GM19324 (cell line): Measurements from ENCODE around the gene OR4K2.
"Not testable (repeated sequence)": the region's sequence is repeated elsewhere in the genome, so short reads cannot be mapped to it uniquely, and the experiment has no call there.

Experiments
- ATAC-seq: cut with Tn5 transposase; IDR thresholded peaks from one replicate; pipeline ENCODE4 v1.9.1; 2021; ENCODE audit warnings: mild to moderate bottlenecking, moderate library complexity; ENCODE audit not compliant: unreplicated experiment, low FRiP score

The OR4K2 gene, protein sequence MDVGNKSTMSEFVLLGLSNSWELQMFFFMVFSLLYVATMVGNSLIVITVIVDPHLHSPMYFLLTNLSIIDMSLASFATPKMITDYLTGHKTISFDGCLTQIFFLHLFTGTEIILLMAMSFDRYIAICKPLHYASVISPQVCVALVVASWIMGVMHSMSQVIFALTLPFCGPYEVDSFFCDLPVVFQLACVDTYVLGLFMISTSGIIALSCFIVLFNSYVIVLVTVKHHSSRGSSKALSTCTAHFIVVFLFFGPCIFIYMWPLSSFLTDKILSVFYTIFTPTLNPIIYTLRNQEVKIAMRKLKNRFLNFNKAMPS

DNA sequence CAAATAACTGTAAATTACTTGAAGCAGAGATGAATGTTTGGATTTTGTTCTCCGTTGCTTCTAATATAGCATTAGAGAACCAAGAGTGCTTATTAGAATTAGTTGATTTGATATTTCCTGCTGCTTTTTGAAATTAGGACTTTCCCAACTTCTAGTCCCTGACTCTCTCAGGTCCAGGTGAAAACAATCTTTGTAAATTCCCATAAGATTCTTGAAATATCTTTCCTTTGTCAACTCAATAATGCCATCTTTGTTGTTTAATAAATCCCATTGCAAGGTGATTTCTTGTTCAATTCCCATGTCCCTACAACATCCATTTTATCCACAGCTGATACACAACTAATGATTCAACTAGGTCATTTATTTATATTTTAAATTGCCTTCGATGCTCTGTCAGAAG, at the start of gene OR4K2:
Gene OR4K2 (plus strand): TSS at position 301 of the 400 bp plus-strand sequence. CDS start 1,126 bp downstream, outside the sequence.
- ATAC-seq = no peak

DNA sequence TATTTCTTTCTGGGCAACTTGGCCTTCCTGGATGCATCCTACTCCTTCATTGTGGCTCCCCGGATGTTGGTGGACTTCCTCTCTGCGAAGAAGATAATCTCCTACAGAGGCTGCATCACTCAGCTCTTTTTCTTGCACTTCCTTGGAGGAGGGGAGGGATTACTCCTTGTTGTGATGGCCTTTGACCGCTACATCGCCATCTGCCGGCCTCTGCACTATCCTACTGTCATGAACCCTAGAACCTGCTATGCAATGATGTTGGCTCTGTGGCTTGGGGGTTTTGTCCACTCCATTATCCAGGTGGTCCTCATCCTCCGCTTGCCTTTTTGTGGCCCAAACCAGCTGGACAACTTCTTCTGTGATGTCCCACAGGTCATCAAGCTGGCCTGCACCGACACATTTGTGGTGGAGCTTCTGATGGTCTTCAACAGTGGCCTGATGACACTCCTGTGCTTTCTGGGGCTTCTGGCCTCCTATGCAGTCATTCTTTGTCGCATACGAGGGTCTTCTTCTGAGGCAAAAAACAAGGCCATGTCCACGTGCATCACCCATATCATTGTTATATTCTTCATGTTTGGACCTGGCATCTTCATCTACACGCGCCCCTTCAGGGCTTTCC, 47.2 kb upstream of the OR4K2 start:
- not testable (repeated sequence) for ATAC-seq

DNA sequence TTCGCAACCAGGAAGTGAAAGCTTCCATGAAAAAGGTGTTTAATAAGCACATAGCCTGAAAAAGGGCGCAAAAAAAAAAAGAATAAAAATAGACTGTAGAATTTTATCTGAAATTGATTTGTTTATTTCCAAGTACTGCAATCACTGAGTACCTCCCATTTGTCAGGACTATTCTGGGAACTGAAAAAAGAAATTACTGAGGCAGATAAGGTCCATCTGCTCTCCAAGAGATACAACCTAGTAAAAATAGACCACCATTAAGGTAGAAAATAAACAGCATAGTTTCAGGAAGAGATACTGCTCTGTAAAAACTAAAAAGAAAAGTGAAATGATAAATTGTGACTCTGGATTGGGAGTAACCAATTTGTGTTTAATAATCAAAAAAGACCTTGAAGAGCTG, 46.6 kb upstream of the OR4K2 start:
- ATAC-seq = no peak

DNA sequence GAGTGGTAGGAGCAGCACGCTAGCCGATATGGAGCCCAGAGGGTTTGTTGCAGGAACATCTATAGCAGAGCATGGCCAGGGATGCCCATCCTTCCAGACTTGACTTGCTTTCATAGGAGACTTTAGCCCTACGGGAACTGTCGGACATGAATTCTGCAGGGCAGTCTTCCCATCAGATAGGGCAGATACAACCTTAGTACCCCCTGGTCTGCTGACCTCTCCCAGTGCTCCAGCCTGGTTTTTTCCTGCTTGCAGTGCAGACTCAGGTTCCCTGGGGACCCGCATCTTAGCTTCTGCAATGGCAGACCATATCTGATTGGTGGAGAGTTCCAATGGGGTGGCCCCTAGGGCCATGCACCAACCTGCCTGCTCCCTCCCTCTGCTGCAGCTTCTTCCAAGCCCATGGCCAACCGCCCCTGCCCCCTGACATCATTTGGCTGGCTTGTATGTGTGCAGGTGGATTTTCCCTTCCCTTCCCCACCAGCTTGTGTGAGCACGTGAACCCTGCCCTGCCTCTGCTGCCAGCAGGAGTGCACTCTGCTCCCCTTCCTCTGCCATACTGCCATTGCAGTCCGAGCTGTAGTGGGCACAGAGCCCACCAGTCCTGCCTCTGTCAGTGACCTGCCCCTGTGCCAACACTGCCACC, 40.6 kb upstream of the OR4K2 start:
- not testable (repeated sequence) for ATAC-seq

DNA sequence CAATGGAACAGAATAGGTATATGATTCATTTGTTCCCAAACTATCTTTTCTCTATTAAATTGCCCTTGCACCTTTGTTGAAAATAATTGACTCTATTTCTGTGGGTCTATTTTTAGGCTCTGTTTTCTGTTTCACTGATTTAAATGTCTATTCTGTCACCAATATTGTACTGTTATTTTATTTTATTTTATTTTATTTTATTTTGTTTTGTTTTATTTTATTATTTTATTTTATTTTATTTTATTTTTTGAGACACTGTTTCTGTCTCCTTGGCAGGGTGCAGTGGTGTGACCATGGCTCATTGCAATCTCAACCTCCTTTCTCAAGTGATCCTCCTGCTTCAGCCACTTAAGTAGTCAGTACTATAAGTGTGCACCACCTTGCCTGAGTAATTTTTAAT, 36.5 kb upstream of the OR4K2 start:
- no peak for ATAC-seq

DNA sequence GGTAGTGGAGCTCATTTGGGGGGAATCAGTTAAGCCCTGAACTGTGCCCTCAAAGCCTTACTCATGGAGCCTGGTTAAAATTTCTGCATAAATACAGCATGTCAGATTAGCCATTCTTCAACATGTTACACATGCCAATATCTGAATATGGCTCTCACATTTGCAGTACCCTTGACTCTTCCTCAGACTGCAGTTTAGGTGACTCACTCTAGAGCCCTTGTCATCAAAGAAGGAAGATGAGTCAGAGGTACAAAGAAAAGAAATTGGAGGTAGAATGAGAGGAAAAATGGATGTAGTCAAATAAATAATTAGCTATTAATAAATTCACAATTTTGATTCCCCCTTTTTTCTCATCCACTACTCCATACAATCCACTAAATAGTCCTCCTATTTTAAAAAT, 23.6 kb upstream of the OR4K2 start:
- no peak for ATAC-seq

DNA sequence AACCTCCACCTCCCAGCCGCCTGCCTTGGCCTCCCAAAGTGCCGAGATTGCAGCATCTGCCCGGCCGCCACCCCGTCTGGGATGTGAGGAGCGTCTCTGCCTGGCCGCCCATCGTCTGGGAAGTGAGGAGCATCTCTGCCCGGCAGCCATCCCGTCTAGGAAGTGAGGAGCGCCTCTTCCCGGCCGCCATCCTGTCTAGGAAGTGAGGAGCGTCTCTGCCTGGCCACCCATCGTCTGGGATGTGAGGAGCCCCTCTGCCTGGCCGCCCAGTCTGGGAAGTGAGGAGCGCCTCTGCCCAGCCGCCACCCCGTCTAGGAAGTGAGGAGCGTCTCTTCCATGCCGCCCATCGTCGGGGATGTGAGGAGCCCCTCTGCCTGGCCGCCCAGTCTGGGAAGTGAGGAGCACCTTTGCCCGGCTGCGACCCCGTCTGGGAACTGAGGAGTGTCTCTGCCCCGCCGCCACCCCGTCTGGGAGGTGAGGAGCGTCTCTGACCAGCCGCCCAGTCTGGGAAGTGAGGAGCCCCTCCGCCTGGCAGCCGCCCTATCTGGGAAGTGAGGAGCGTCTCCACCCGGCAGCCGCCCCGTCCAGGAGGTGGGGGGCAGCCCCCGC, 8.8 kb upstream of the OR4K2 start:
- not testable (repeated sequence) for ATAC-seq

DNA sequence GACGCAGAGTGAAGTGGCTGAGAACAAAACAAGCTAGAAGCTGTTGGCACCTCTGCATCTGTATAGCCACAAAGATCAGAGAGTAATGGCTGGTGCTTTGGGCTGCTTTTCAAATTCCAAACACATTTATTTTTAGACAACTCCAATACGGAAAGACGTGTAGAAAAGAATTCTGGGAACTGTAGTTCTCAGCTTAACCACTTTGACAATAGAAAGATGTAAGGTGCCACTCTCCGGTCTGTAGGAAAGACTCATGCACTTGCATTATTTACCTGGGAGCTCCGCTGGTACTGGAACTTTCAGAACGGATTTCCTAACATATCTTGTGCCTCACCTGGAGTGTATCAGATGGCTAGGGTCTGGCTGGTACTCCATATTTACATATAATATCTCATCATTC, 1.8 kb upstream of the OR4K2 start:
- ATAC-seq = no peak

DNA sequence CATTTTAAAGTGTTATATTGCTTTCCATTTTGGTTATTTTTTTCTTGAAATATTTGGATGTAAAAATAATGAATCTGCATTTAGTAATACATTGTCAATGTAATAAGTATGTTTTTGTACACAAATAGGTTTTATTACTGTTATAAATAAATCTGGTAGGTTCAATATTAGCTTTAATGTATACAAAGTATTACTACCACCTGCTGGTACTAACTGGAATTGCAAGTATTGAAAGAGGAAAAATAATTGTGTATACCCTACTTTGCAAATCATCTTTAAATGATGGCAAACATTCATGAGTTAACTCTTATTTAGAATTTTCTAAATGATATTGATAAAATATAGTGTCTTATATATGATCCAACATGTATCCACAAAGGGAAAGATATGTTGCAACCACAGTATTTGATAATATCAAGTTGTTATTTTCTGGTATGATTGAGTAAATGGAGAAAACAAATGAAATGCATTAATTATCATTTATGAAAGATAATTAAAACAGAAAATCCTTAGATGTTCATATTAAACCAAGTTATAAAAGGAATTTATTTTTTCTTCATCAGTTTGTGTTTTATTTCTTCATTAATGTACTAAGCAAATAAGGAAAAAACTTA, 3.2 kb downstream of the OR4K2 start:
- ATAC-seq = no peak

DNA sequence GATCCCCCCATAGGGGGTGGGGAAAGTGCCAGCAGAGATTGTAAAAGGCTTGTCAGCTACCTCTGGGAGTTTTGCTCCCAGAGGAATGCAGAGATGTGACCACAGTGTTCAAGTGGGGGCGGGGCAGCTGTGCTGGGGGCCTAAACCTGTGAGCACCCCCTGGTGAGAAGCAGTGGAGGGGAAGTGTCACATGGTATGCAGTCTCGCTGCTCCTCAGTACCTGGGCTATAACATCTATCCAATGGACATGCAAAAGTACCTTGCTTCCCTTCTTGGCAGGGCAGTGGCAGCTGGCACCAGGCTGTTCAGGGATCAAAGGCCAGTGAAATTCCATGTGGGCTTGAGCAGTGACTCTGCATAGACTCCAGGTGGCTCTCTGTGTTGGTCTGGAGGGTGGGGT, 20.3 kb downstream of the OR4K2 start:
- ATAC-seq = no peak

DNA sequence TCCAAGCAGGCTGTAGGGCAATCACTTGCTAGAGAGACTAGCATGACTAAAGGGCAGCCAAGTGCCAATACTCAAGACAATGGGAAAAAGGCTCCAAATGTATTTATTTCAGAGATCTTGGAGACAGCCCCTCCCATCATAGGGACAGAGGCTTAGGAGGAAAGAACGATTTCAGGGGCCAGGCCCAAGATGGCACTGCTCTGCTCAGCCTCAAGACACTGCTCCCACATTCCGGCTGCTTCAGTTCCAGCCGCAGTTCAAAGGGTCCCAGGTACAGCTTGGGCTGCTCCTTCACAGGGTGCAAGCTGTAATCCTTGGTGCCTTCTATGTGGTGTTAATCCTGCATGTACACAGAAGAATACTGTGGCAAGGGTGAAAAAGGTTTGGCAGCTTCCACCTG, 26.1 kb downstream of the OR4K2 start:
- ATAC-seq = no peak

DNA sequence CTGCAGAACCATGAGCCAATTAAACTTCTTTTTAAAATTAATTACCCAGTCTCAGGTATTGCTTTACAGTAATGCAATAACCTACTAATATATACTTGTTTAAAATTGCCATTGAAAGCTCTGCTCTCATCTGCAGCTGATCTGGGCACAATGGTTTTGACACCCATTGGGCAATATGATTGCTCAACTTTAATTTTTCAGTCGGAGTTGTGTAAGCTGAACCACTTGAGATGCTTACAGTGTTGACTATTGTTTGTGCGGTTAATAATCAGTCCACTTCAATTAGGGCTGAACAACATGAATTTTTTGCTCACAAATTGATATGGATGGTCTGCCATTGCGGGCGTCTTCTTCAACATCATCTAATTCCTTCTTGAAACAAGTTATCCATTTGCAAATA, 27.5 kb downstream of the OR4K2 start:
- no peak for ATAC-seq

DNA sequence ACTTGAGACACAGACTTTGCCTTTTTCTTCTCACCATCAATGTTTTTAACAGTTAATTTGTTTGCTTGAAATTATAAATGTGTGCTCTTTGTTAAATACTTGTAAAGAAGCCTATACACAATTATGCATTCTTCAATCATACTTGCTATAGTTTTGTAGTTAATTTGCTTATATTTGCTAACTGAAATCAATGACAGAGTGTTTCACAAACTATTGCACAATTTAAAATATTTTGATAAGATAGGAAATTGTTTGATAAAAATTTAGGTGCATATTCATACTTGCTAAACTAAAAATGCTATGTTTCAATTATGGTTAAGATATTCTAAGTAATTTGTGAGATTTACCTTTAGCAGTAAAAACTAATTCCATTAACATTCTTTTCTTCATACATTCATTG, 31.7 kb downstream of the OR4K2 start:
- no peak for ATAC-seq

DNA sequence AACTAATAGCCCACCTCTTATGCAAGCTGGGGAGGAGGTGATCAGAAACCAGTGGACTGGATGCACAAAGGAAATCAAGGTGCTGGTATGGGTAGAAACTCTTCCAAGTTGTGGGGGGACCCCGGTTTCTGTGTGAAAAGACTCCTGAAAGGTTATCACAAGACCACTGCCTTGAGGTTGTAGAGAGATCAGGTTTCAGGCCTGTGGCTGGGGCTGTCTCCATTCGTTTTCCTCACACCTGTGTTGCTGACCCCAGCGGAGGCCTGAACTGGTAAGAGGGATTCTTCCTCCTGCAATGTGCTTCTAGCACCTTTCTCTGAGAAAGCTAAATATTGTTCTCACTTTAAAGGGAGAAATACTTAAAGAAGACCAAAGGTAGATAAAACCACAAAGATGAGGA, 36.2 kb downstream of the OR4K2 start:
- no peak for ATAC-seq

DNA sequence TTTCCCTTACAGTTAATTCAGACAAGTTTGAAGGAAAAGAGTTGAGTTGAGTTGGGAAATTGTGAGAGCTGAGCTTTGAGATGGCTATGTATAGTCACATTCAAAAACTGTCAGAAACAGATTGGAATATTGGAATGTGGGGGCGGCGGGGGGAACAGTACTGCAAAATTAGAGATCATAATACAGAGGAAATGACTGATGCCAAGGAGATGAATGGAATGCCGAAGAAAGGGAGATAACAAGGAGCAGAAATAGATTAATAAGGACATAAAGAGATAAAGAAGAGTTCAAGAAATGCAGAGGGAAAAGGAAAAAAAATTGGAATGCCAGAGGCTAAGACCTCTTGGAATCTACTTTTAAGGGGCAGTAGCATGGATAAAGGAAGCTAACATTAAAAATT, 42.3 kb downstream of the OR4K2 start:
- no peak for ATAC-seq

DNA sequence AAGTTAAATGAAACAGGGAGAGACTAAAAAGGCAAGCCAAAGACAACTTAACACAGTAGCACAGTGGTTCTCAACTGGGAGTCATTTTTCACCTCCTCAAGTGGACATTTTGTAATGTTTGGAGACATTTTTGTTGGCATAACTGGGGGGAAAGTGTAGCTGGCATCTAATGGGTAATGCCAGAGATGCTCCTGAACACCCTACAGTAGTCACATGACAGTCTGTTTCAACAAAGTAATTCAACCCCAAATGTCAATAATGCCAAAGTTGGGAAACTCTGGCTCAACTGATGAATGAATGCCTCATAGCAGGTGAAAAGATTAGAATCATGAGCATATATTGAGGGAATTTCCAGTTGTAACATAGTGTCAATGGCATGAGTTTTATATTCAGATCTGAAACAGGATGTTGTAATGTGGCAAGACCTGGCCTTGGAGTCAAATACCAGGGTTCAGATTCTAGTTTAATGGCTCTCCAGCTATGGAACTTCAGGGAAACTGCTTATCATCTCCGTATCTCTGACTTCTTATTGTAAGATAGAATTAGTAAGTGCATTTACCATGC, 43.1 kb downstream of the OR4K2 start:
- no peak for ATAC-seq

DNA sequence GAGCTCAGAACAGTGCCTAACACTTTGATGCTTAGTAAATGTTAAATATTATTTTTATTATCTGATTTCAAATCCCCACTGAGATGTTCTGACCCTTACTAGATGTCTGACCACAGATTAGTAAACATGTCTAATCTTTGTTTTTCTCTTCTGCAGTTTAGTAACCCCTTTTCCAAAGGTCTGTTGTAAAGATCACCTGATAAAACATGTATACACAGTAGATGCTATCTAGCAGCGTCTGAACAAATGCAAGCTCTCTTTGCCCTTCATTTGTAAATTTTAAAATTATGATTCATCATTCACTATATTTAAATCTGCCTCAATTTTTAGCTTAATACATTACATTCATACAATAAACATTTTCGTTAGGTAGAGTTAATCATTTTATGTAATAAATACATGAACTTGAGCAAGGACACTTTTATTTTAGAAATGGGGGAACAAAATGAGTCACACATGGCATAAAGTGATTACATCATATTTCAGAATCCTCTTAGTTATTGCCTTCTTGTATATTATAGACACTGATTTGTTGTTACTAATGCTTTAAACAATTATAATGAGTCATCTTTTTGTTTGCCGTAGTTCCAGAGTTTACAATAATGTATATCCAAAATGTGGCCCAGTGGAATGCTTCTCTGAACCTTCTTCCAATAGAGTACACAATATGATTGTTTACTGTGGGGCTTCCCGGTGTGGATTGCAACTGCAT, 43.8 kb downstream of the OR4K2 start:
- no peak for ATAC-seq

DNA sequence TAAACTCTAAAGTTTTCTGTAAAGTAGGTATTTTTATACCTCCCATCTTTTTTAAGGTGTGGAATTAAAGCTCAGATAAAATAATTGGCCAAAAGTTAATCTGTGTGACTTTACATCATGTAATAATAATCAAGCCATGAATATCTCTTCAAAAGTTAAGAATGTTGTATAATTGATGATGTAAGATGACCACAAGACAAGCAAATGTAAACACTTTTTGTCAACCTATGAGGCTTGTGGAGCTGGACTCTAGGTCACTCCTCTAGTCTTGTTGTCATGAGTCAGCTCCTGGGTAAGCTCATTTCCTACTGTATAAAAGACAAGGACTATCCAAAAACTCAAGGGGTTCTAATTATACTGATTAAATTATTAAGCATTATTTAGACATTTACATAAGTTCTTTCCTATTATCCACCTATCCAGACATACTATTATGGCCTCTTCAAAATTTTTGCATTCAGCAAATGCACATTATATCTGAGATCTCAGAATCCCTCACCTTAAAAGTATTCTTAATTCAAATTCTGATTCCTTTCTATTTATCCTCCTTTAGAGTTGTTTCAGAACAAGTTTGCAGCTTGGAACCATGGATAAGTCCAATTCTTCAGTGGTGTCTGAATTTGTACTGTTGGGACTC, 45.2 kb downstream of the OR4K2 start, which contains the start of gene OR4K5:
Gene OR4K5 (plus strand): TSS at position 587 of the 637 bp plus-strand sequence. CDS start 0 bp downstream, at position 587.
- no peak for ATAC-seq

DNA sequence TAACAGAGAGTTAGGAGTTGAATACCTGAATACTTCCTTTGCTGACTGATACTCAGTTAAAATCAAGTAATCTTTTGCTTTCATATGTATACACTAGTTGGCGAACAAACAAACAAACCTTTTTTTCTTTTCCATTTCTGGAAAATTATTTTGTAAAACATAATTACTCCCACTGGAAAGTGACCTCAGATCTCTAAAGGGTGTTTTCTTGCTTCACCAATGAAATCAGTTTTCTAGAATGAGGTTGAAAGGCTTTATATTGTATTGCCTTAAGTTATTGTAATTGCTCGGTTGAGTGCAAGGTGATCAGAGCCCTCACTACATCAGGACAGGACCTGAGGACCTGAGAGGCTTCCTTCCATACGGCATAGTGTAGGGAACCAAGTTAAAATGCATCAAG, 55.7 kb downstream of the OR4K2 start, which contains the start of gene OR4K1:
Gene OR4K1 (plus strand): TSS at position 301 of the 400 bp plus-strand sequence. CDS start 4,750 bp downstream, outside the sequence.
- ATAC-seq = no peak
